CD4-positive, alpha-beta T cell treated with Interleukin-17A for 4 hours (primary cell): Measurements from ENCODE around the gene AHDC1.

Experiments used
- DNase-seq: peaks from one replicate; pipeline ENCODE4 v3.0.0-alpha.2; 2020; ENCODE audit warnings: mixed read lengths

The AHDC1 gene

GRCh38 chr1:27614625-27615344 is 10.8 kb upstream of the AHDC1 start:
- DNase-seq: no peak

DNA sequence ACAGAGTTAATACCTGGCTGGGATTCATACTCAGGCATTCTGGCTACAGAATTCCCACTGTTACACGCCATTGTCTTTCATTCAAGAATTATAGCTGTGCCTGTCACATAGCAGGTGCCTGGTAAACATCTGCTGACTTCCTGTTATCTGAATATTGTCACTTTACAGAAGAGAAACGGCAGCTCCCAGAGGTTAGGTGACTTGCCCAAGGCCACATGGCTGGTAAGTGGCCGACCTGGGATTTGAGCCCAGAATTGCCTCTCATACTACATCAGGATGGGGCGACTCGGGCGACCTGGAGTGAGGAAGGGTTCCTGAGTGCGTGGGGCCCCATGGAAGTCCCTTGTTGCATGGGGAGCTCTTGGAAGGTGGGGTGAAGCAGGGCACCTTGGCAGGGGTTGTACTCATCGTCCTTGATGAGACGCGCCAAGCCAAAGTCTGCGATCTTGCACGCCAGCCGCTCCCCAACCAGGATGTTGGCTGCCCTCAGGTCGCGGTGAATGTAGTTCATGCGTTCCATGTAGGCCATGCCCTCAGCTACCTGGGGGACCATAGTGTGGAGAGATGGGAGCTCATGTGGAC is 10.2 kb upstream of the AHDC1 start:
- DNase-seq: peak; percentile 38

DNA sequence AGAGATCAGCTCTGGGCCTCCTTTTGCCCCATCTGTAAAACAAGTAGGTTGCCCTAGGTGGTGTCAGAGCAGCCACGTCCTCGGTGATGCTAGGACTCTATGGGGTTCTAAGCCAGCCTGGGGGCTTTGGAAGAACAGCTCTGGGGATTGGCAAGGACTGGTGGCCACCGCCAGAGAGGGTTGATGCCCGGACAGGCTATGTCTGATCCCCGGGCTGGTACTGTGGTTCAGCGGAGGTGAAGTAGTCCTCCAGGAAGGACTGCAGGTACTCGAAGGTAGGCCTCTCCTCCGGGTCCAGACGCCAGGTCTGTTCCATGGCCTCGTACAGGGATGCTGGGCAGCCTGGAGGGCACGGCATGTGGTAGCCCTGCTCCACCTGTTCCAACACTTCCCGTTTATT is 8.8 kb upstream of the AHDC1 start:
- no peak for DNase-seq

DNA sequence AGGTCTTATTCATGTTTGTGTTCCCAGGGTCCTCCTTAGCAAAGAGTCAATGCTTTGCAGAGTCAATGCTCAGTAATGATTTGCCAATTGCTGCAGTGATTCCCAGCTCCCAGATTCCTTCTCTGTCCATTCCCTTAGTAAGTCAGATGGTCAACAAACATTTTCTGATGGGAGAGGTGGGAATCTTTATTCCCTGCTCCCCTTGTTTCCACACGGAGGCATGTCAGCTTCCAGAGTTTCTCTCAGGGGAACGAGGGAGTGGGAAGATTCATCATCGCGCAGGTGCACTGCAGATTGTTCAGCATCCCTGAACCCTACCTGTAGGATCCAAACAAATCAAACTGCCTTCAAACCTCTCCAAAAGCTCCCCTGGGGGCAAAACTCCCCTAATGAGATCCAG is 7.5 kb upstream of the AHDC1 start:
- DNase-seq: no peak

GRCh38 chr1:27609618-27610240 is 5.8 kb upstream of the AHDC1 start:
- no peak for DNase-seq

- no peak for DNase-seq
Observed at GRCh38 chr1:27609210-27609555, 5.2 kb upstream of the AHDC1 start.

- no peak for DNase-seq
Observed at GRCh38 chr1:27607239-27607804, 3.4 kb upstream of the AHDC1 start.

- no peak for DNase-seq
Observed at GRCh38 chr1:27606708-27607238, 2.8 kb upstream of the AHDC1 start.

DNA sequence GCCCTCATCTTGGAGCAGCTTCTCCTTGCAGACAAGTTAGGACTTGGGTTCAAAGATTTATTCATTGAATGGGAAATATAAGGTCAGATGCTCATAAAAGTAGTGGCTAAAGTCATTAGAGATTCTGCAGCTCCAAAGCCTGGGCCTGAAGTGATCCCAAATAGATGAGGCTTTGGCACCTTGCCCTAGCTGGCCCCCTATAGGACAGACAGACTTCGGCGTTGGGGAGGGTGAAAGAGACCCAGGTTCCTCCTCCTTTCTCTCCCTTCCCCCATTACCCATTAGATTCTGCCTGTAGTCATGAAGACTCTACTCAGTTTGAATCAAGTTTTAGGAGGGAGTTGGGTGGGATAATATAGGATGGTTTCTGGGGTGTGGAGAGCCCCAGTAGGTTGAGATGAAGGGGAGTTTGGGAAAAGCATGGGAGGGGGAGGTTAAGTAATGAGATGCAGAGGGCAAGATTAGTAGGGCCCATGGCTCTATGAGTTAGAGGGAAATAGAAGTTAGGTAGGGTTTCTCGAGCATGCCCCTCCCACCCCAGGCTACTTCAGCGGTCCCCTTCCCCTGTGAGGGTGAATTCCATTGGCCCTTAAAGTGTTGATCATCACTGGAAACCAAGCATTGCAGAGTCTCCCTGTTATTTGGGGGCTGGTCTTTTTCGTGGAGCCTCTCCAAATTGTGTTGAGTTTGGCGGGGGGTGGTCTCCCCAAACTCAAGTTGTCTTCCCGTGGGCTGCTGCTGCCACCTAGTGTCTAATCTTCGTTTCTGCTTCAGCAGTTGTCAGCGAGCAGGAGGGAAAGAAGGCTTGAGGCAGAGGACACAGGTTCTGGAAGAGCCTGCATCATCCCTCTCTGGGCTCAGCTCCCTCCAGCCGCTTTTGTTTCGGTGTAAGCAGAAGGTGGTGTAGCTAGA is 2.1 kb upstream of the AHDC1 start:
- peak; percentile 77 for DNase-seq

- no peak for DNase-seq
Observed at GRCh38 chr1:27605300-27605766, 1.4 kb upstream of the AHDC1 start.

- no peak for DNase-seq
Observed at GRCh38 chr1:27604579-27605299, 795 bp upstream of the AHDC1 start.

DNA sequence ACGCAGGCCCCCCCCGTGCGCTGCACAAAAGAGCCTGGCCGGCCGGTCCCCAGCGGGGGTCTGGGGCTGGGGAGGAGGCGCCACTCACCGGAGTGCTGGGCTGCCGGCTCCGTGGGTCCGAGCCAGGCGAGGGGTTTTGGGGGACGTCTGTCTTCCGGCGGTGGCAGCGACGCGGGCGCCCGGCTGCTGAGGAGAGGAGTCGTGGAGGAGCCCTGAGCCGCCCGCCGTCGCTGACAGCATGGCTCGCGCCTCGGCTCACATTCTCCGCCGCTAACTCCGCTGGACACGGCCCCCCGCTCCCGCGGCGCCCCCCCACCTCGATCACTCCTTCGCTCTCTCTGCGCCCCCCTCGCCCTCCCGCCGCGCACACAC is 649 bp downstream of the AHDC1 start:
- DNase-seq: no peak

GRCh38 chr1:27602462-27603308 is 1.3 kb downstream of the AHDC1 start:
- peak; percentile 71 for DNase-seq

DNA sequence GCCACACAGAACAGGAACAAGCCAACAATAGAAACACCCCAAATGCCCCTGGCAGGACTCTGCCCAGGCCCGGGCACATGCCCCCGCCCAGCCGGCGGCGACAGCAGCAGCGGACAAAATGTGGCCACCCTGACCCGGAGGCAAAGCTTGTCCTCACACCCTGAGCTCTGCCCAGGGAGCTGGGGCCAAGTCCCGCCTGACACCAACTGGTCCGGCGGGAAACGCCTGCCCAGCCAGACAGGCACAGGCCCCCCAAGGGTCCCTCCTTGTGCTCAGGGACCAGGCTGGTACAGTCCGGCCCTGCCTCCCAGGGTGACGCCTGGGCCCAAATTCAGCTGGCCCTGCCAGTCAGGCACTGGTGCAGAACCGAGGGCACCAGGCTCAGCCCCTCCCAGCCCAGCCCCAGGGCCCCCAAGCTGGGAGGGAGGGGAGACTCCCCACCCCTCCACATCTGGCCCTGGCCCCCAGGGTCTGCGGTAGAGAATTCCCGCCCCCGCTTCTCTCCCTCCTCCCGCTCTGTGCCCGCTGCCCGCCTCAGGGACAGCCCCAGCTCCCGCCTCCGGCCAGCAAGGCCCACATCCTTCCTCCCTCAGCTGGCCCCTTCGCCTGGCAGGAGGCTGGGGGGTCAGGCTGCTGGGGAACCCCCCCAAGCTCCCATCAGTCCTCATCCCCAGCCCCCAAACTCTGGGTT is 2.0 kb downstream of the AHDC1 start:
- no peak for DNase-seq

DNA sequence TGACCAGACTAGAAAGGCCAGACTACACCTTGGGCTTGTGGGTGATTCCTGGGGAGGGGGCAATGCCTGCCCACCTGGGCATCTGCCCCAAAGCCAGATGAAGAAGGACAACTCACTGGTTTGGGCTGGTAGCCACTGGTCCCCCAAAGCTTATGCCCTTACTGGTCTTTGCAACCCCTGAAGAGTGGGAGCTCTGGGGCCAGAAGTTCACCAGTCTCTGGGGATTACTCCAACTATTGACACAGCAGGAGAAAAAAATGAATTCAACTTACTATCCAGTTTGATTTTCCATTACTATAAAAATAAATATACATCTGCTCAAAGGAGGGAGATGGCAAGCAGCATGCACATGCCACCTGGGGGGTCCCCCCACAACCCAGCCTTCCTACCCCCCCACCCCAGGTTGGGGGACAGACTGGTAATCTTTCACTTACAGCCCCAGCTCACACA is 2.6 kb downstream of the AHDC1 start:
- DNase-seq: no peak

DNA sequence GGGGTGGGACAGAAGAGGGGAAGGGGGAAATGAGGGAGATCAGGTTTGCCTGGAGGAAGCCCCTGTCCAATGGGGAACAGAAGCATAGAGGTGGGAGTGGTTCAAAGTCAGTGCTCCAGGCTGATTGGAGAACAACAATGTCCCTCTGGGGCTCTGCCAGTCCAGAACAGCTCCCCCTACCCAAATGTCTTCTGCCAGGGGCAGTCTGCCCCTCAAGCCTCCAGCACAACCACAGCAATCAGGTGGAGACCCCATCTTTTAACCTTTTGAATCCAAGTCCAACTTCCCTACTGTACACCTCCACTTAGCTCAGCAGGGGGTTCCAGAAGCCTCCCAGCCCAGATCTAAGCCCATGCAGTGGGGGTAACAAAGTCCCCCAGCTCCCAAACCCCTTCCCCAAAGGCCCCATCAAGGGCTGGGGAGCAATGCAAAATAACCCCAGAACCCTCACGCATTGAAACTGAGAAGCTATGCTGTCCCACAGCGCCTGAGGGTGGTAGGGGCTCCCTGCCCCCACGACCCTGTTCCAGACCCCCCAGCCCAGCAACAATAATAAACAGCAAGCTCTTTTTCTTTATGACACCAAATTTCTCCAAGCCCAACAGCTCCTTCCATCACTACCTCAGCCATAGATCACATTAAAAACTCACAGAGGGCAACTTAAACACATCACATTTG is 3.3 kb downstream of the AHDC1 start:
- DNase-seq: no peak

GRCh38 chr1:27599605-27600497 is 4.1 kb downstream of the AHDC1 start:
- DNase-seq: no peak

GRCh38 chr1:27598902-27599528 is 4.9 kb downstream of the AHDC1 start:
- peak; percentile 62 for DNase-seq
